Panc1 (cell line): Measurements from ENCODE around the gene RRP12.

Experiments used
- CTCF ChIP-seq: fragments of 450-650 bp; IDR thresholded peaks from 2 replicates; pipeline ENCODE4 v1.5.1; 2017; ENCODE audit warnings: mild to moderate bottlenecking
- POLR2AphosphoS5 ChIP-seq: IDR thresholded peaks from 2 replicates; pipeline ENCODE4 v1.6.1; 2012; ENCODE audit warnings: mild to moderate bottlenecking, low read depth, low read length, moderate library complexity
- REST ChIP-seq, 2 experiments: IDR thresholded peaks; 2 replicates each; pipeline ENCODE4 v1.6.1; 2011 to 2012; ENCODE audit warnings: low read depth in 2 of 2, control low read depth in 1 of 2, low read length in 1 of 2, mild to moderate bottlenecking in 1 of 2, moderate library complexity in 1 of 2; ENCODE audit not compliant: insufficient read depth in 1 of 2
- SIN3A ChIP-seq: IDR thresholded peaks from 2 replicates; pipeline ENCODE4 v1.6.1; 2012; ENCODE audit warnings: low read depth, mild to moderate bottlenecking, low read length, moderate library complexity, borderline replicate concordance; ENCODE audit not compliant: insufficient read depth
- TCF7L2 ChIP-seq: IDR thresholded peaks from 2 replicates; pipeline ENCODE4 v1.6.1; 2011; ENCODE audit warnings: mild to moderate bottlenecking, low read depth, low read length, inconsistent platforms

DNA sequence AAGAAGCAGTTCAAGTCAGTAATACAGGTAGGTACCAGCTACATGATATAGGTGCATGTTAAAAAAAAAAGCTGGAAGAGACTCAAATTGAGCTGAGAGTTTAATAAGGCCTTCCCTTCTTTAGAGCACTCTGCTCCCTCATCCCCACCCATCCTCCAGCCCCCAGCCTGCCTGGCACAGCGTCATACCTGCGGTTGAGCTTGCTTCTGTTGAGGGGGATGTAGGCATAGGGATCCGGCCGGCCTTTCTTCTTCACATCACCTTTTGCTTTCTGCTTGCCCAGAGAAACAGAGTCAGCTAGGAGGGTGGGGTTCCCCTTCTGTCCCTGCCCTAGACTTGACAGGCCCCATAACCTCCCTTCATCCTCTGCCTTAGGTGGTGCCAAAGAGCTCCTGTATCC is 42.8 kb downstream of the RRP12 start:
- TF ChIP-seq CTCF: no peak
- TF ChIP-seq REST (IDR thresholded peaks at IDR 0.05; ENCODE audit: insufficient read depth in 1 of 2, low read depth in 2 of 2, low read length in 1 of 2): no peak
- no peak for TF ChIP-seq POLR2AphosphoS5
- no peak for TF ChIP-seq TCF7L2
- no peak for TF ChIP-seq SIN3A
